OCI-LY7 (cell line): ENCODE results near the gene LIFR.

ENCODE experiments used
- CTCF ChIP-seq: fragments of 200-600 bp; sonication (generic); conservative IDR thresholded peaks from 2 replicates; pipeline ENCODE4 v1.5.1; 2014; ENCODE audit warnings: mild to moderate bottlenecking, antibody characterized with exemption, low read length, moderate library complexity, mixed read lengths
- EZH2phosphoT487 ChIP-seq: fragments of 200-600 bp; sonication (generic); IDR thresholded peaks from 2 replicates; pipeline ENCODE4 v1.6.1; 2018; ENCODE audit warnings: low read depth, borderline replicate concordance, mild to moderate bottlenecking, mixed run types, antibody characterized with exemption, low read length, moderate library complexity, mixed read lengths

DNA sequence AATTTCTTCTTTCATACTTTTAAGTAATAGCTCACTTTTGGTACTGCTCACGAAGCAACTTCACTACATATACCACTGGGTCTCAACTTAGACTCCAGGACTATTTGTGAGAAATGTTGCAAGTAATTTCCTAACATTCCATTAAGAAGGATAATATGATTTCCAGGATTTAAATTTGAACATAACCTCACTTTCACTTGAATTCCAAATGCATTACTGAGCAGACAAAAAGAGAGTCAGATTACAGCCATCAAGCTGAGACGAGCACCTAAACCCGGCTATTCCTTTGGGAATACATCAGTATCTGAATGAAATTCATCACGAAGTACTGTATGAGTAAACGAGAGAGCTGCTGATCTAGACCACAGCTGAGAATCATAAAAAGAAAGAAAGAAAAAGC, 47.3 kb downstream of the LIFR start:
- TF ChIP-seq CTCF (no peak), EZH2phosphoT487 (no peak)
